T-helper 9 cell (primary cell): ENCODE measurements around the gene ASIC3.
"Not testable (repeated sequence)": the region's sequence is repeated elsewhere in the genome, so short reads cannot be mapped to it uniquely, and the experiment has no call there.

Source experiments
- DNase-seq: peaks from one replicate; pipeline ENCODE4 v3.0.0-alpha.2; 2020

ASIC3 gene

DNA sequence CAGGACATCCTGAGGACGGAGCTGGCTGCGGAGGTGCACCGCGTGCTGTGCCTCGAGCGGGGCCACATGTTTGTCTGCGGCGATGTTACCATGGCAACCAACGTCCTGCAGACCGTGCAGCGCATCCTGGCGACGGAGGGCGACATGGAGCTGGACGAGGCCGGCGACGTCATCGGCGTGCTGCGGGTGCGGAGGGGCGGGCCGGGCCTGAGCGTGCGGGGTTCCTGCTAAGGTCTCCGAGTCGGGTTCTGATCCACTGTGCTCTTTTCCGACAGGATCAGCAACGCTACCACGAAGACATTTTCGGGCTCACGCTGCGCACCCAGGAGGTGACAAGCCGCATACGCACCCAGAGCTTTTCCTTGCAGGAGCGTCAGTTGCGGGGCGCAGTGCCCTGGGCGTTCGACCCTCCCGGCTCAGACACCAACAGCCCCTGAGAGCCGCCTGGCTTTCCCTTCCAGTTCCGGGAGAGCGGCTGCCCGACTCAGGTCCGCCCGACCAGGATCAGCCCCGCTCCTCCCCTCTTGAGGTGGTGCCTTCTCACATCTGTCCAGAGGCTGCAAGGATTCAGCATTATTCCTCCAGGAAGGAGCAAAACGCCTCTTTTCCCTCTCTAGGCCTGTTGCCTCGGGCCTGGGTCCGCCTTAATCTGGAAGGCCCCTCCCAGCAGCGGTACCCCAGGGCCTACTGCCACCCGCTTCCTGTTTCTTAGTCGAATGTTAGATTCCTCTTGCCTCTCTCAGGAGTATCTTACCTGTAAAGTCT lies 34.4 kb upstream of the ASIC3 start:
- DNase-seq: peak; percentile 94

DNA sequence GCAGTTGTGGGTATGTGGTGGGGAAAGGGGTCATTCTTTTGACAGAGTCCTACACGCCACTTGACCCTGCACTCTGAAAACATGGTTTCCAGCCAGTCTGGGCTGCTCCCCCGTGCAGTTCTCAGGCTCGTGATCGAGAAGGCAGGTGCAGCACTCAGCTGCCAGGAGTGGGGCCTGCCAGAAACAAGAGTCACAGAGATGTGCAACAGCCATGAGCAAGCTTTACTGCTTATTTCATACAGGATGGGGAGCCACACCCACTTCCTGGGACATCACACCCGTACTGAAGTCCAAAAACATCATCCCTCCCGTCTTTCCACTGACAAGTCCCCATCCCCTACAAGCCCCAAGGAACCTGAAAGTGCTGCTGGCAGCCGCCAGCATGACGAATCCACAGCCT lies 33.4 kb upstream of the ASIC3 start:
- DNase-seq: no peak

DNA sequence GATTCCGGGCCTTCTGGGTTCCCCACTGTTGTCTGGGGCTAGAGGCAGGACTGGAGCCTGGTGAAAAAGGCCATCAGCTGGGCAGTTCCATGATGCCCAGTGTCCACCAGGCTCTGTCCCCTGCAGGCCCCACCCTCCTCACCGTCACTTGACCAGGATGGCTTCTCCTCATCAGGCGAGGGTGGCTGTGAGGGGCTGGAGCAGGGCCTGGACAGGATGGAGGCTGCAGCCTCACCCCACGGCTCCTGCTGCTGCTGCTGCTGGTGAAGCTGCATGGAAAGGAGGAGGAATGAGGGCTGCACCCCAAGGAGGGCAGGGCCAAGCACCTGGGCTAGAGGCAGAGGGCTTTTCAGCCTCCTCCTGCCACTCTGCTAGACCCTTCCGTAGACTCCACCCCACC lies 32.4 kb upstream of the ASIC3 start:
- no peak for DNase-seq

DNA sequence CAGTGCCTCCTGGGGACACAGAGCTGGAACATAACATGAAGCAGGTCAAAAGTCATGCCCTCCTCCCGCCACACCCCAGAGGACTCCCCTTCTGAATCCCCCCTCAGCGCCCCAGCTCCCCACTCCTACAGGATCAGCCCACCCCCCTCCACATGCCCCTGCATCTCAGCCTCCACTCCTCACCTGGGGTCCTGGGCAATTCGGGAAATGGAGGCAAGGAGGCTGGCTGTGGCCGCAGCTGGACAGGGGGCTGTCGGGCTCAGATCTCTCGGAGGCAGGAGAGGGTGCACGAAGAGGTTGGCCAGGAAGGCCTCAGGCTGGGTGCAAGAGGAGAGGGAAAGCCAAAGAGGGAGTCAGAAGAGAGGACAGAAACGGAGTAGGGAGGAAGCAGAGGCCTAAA lies 31.8 kb upstream of the ASIC3 start:
- no peak for DNase-seq

DNA sequence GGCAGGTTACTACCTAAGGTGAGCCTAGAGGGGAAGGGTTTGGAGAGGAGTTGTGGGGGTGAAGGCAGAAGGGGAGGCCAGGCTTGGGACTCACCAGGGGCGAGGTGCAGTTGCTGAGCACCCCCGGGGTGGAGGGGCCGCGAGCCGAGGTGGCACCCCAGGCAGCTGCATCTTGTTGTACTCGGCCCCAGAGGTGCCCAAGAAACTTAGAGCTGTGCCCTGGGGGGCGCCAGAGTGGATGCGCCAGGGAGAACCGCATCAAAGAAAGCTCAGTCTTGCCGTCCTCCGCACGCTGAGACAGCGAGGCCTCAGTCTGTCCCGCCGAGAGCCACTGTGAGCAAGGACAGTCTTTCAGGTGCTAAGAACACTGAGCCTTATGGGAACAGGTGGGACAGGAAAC lies 31.4 kb upstream of the ASIC3 start:
- DNase-seq: no peak

DNA sequence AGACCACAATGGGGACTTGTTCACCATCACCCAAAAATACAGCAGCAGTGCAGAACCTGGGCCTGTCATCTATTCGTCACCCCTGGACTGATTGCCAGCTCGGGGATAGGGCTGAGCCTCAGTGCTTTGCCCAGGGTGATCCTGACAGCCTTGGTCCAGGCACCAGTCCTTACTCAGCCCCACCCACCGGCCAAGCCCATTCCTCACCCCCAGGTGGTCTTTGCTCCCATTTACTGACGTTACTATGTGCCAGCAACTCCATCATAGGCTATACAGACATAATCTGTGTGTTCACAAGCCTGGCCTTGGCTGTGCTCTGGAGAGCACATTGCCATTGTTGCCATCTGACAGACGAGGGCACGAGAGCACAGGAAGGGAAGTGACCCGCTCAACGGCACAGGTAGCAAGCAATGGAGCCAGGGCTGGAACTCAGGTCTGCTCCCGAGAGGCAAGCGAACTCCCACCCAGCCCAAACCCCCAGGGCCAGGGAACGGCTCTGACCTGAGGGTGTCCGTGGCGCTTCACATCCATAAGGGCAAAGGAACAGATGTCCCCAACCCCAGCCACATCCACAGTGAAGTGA lies 30.9 kb upstream of the ASIC3 start:
- DNase-seq: no peak

DNA sequence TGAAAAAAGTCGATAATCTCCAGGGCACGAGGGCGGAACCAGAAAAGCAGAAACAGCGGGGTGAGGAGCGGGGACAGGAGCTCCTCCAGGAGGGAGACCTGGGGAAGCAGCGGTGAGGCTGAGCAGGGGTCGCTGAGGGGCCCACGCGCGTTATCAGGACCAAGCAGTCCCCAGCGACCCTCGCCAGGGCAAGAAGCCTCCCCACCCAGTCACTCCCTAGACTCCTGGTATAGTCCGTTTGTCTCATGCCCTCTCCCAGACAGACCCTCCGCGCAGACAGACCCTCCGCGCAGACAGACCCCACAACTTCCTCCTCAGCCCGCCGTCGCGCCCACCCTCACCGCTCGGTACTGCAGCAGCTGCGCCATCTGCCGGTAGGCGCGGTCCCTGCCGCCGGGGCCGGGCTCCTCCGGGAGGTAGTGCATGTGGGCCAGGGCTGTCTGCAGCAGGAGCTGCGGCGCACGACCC lies 30.3 kb upstream of the ASIC3 start:
- peak; percentile 80 for DNase-seq

DNA sequence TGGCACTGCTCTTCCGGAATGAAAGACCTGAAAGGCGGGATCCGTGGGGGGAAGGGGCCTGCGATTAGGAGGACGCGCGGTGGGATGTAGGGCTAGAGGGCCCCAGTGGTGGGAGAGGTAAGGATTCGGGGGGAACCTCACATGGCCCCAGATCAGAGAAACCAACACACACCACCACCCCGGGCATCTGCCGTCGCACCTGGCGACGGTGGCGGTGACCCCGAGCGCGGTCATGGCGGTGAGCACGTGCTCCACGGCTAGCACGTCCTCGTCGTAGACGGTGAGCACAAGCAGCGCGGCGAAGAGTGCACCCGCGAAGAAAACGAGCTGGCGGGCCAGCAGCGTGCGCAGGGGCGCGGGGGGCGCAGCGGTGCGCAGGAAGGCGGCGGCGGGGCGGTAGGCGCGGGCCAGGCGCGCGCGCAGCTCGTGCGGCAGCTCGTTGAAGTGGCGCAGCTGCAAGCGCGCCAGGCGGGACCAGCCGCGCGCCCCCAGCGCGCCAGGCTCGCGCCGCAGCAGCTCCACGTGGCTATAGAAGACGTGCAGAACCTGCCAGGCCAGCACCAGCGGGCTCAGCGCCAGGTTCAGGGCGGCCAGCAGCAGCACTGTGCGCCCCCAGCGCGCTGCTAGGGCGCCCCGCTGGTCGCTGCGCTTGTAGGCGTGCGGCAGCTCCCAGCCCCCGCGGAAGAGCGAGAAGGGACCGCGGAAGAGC lies 29.8 kb upstream of the ASIC3 start:
- peak; percentile 26 for DNase-seq

DNA sequence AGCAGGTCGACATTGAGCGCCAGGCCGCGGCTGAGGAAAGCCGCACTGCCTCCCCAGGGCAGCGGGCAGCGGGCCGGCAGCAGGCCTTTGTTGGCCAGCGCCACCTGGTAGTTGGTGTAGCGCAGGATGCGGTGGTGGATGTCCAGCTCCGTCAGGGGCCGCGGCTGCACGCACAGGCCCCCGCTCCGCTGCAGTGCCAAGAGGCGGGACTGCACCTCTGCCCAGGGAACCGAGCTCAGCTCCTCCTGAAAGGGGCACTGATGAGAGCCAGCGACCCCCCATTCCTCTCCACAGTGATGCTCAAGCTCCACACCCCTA lies 29.2 kb upstream of the ASIC3 start:
- DNase-seq: no peak

DNA sequence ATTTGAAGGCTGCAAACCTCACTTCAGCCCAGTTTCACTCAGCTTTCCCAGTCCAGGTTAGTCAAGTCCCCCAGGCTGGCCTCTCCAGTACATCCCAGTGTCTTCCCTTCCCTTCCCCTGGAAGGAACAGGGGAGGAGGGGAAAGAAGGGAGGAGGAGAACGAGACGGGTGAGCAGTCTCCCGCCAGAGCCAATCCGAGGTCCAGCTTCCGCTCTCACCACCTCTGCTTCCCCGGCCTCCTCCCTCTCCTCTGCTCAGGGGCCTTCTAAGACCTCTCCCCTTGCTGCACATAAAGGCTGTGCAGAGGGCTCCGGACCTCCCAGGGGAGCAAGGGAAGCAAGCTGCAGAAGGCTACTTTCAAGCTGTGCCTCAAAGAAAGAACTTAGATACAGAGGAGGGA lies 28.1 kb upstream of the ASIC3 start:
- no peak for DNase-seq

DNA sequence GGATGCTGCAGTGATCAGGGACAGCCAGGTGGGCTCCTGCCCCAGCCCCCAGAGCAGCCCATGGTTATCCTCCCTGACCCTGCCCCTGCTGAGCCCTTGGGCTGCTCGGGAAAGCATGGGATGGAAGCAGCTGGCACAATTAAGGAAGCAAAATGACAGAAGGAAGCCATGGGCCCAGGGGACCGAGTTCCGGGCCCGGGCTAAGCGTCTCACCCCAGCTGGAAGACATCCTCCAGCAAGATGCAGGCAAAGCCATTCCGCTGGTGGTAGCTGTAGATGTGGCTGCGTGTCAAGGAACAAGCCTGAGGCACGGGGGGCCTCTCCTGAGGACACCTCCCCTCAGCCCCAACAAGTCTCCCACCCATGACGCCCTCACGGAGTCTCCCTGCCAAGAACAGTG lies 25.1 kb upstream of the ASIC3 start:
- no peak for DNase-seq

DNA sequence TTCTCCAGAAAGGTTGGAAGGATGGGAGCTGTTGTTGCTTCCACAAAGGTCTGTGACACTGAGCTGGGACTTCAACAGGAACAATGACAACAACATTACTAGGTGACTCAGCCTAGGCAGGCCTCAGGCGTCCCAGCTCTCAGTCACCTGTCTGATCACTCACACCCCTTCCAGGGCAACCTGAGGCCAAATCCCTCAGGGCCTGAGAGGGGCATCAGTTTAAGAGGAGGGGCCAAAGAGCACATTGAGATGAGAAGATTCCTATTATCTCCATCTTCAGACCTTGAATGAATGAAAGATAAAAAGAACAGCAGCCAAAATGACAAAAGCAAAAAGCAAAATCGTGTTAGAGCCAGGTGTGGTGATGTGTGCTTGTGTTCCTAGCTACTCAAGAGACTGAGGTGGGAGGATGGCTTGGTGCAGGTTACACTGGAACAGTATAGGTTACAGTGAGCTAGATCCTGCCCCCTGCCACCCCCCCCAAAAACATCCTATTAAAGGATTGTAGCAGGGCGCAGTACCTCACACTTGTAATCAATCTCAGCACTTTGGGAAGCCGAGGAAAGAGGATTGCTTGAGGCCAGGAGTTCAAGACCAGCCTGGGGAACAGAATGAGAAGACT lies 23.8 kb upstream of the ASIC3 start, which contains the start of gene ATG9B:
ATG9B (minus strand) TSS at position 60 of the 622 bp plus-strand sequence. CDS start 71 bp downstream, outside the sequence.
- no peak for DNase-seq

DNA sequence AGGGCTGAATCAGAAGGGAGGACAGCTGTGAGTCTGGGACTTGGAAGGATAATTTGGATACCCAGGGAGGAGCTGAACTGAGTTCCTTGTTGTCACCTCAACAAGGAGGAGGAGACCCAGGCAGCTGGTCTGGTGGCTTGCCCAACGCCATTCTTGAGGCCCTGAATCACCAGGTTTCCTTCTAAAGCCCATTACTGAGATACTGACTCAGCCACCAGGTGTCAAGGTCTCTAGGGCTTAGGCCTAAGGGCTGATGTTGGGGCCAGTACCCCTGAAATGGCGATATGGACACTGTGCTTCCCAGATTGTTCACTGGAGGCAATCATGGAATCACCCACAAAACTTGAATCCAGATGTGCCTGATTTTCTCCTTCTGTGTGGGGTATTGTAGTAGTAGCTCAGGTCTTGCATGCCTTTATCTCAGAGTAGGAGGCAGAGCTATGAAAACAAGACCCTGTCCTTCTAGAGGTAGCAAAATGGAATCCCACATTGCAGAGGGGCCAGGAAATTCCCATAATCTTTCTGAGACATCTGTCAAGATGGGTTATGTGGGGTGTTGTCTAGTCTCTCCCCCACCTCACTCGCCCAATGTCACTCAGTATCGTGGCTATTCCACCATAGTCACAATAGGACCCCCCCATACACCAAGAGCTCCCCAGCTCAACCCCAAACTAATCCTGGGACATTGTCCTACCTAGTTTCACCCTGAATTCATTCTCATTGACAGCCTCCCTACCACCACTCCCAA lies 22.2 kb upstream of the ASIC3 start:
- no peak for DNase-seq

DNA sequence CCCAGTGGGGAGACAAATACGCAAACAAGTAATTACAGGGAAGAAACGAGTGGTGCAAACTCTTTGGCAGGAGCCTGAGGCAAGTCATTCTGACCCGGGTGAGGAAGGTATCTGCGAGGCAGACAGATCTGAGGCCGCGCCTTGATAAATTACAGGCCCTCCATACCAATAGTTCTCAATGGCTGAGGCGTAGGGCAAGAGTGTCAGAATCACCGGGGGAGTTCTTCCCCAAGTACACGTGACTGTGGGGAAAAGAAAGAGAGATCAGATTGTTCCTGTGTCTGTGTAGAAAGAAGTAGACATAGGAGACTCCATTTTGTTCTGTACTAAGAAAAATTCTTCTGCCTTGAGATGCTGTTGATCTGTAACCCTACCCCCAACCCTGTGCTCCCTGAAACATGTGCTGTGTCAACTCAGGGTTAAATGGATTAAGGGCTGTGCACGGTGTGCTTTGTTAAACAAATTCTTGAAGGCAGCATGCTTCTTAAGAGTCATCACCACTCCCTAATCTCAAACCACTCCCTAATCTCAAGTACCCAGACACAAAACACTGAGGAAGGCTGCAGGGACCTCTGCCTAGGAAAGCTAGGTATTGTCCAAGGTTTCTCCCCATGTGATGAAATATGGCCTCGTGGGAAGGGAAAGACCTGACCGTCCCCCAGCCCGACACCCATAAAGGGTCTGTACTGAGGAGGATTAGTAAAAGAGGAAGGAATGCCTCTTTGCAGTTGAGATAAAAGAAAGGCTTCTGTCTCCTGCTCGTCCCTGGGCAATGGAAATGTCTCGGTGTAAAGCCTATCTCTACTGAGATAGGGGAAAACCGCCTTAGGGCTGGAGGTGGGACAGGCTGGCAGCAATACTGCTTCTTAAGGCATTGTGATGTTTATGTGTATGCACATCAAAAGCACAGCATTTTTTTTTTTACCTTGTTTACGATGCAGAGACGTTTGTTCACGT lies 21.3 kb upstream of the ASIC3 start:
- not testable (repeated sequence) for DNase-seq

DNA sequence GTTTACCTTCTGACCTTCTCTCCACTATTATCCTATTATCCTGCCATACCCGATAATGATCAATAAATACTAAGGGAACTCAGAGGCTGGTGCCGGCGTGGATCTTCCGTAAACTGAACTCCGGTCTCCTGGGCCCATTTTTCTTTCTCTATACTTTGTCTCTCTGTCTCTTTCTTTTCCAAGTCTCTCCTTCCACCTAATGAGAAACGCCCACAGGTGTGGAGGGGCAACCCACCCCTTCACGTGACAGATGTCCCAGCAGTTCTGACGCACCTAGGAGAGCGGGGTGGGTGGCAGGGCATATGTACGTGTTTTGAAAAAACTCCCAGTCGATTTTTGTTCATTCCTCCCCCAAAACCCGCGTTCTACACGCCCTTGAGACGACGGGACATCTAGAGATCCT lies 20.6 kb upstream of the ASIC3 start:
- DNase-seq: not testable (repeated sequence)

DNA sequence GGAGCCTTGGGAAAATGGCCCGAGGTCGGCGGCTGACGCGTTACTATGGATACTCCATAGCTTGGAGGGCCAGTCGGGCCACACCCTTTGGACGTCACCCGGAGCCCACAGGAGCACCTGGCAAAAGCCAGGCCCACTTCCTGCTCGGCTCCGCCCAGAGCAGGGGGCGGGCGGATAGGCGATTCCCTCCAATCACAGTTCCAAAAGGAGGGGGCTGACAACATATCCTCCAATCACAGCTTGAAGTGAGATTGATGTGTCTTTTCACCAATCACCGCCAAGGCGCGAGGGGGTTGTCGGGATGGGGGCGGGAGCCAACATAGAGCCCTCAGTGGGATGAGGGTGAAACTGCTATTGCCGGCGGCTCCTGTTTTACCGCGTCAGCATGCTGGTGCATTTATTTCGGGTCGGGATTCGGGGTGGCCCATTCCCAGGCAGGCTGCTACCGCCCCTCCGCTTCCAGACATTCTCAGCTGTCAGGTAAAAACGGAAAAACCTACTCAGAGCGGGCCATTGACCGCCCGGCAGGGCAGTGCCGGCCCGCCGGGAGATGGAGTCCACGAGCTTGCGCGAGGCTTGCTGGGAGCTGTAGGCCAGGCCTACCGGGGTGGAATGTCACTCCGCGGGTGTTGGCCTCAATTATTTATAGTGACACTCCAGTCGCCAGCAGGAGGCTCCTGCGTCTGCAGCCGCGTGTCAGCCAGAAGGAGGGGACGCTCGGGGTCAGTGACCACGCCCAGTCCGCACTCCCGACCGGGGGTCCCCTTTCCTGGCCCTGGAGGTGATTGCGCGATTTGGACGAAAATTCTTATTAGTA lies 20.0 kb upstream of the ASIC3 start, which contains the start of gene ABCB8:
ABCB8 (plus strand) TSS at position 320 of the 817 bp plus-strand sequence; CDS start at position 386, 66 bp downstream.
- peak; percentile 93 for DNase-seq

DNA sequence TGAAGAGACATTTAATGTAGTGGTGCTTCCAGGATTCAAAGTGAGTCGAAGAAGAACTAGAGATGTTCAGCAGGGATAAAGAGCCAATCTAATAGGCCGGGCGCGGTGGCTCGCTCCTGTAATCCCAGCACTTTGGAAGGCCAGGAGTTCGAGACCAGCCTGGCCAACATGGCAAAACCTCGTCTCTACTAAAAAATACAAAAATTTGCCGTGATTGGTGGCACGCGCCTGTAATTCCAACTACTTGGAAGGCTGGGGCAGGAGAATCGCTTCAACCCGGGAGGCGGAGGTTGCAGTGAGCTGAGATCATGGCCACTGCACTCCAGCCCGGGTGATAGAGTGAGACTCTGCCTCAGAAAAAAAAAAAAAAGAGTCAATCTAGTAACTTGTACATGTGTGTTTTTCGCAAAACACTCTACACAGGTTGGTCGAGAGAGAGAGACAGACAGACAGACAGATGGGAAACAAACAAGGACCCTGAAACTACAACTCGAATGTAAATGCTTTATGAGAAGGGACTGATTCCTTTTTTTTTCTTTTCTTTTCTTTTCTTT lies 19.3 kb upstream of the ASIC3 start:
- DNase-seq: no peak

DNA sequence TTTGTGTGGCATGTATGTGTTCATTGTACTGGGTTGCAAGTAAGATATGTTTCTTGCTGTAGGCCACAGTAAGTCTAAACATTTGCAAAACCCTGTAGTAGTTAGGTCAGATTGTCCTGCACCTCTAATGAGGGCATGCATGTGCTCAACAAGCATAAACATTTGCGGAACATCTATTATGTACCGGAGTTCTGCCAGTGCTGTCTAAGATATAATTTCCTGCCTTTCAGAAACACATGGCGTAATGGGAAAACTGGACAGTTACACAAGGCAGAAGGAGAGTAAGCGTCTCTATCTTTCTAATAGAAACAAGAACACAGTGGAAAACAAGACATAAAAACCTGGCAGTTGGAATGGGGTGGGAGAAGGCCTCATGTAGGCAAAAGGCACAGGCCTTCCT lies 17.3 kb upstream of the ASIC3 start:
- no peak for DNase-seq

DNA sequence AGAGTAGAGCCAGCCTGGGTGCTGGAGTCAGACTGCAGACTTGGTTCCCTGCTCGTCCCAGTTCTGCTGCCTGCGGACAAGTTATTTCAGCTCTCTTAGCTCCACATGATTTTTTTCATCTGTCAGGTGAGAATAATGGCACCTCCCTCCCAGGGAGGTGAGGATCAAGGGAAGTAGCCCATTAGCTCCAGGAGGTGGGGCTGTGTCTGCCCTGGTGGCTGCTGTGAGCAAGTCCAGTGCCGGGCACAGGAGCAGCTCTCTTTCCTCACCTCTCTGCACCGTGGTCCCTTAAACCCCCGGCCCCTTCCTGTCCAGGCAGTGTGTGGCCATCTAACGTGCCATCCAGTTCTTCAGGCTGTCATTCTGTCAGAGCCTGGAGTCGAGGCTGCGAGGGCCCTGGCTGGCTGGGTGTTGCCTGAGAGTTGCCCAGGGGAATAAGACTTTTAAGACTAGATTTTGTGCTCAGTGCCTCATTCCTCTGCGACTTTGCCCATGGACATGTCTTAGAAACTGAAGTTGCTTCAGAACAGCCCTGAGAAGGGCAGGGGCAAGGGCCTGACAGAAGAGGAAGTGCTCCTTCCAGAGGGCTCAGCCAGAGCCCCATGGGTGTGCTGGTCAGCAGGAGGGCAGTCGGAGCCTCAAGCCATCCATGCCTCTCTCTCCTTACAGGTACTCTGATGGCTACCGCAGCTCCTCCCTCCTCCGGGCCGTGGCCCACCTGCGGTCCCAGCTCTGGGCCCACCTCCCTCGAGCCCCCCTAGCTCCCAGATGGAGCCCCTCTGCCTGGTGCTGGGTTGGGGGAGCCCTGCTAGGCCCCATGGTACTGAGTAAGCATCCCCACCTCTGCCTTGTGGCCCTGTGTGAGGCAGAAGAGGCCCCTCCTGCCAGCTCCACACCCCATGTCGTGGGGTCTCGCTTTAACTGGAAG lies 15.1 kb upstream of the ASIC3 start:
- DNase-seq: no peak
